Effector memory CD4-positive, alpha-beta T cell (primary cell): ENCODE data around the gene CD19.

ENCODE experiments used
- DNase-seq, 3 donors: peaks; one replicate each; pipeline ENCODE4 v3.0.0-alpha.2; 2020
- H3K27ac ChIP-seq: 2 replicates; pipeline ENCODE4 v1.7.0; 2013; ENCODE audit warnings: mild to moderate bottlenecking, low read length, moderate library complexity; ENCODE audit not compliant: insufficient read depth, poor library complexity, severe bottlenecking
- H3K27me3 ChIP-seq: replicated peaks from 2 replicates; pipeline ENCODE4 v1.7.0; 2013; ENCODE audit warnings: mild to moderate bottlenecking, low read length; ENCODE audit not compliant: insufficient read depth, control insufficient read depth, poor library complexity, severe bottlenecking
- H3K36me3 ChIP-seq: 2 replicates; pipeline ENCODE4 v1.7.0; 2013; ENCODE audit warnings: mild to moderate bottlenecking, low read length, moderate library complexity; ENCODE audit not compliant: control insufficient read depth, insufficient read depth
- H3K4me1 ChIP-seq: 2 replicates; pipeline ENCODE4 v1.7.0; 2013; ENCODE audit warnings: low read length, mild to moderate bottlenecking; ENCODE audit not compliant: control insufficient read depth, insufficient read depth, poor library complexity, severe bottlenecking
- H3K4me3 ChIP-seq: 2 replicates; pipeline ENCODE4 v1.7.0; 2013; ENCODE audit warnings: low read length, low read depth, mild to moderate bottlenecking; ENCODE audit not compliant: insufficient read depth, poor library complexity, severe bottlenecking
- H3K9me3 ChIP-seq: 2 replicates; pipeline ENCODE4 v1.7.0; 2013; ENCODE audit warnings: mild to moderate bottlenecking, low read length, moderate library complexity; ENCODE audit not compliant: control insufficient read depth

The CD19 gene

GRCh38 chr16:28905229-28905754 is 26.5 kb upstream of the CD19 start:
- Histone ChIP-seq H3K27me3 (no peaks in the 10 kb centered on the region), H3K9me3 (no peaks in the 10 kb centered on the region), H3K36me3 (peaks cover 5% of the 10 kb centered on the region), H3K27ac (no peak overlapping the region), H3K4me3 (no peak overlapping the region), H3K4me1 (no peaks in the 10 kb centered on the region)
- no peak for DNase-seq

- DNase-seq, result no peak
- Histone ChIP-seq H3K4me1 (no peaks in the 10 kb centered on the region), H3K27me3 (no peaks in the 10 kb centered on the region), H3K9me3 (no peaks in the 10 kb centered on the region), H3K4me3 (no peak overlapping the region), H3K36me3 (peaks cover 5% of the 10 kb centered on the region), H3K27ac (no peak overlapping the region)
Measured at GRCh38 chr16:28905800-28906372, 25.9 kb upstream of the CD19 start.

DNA sequence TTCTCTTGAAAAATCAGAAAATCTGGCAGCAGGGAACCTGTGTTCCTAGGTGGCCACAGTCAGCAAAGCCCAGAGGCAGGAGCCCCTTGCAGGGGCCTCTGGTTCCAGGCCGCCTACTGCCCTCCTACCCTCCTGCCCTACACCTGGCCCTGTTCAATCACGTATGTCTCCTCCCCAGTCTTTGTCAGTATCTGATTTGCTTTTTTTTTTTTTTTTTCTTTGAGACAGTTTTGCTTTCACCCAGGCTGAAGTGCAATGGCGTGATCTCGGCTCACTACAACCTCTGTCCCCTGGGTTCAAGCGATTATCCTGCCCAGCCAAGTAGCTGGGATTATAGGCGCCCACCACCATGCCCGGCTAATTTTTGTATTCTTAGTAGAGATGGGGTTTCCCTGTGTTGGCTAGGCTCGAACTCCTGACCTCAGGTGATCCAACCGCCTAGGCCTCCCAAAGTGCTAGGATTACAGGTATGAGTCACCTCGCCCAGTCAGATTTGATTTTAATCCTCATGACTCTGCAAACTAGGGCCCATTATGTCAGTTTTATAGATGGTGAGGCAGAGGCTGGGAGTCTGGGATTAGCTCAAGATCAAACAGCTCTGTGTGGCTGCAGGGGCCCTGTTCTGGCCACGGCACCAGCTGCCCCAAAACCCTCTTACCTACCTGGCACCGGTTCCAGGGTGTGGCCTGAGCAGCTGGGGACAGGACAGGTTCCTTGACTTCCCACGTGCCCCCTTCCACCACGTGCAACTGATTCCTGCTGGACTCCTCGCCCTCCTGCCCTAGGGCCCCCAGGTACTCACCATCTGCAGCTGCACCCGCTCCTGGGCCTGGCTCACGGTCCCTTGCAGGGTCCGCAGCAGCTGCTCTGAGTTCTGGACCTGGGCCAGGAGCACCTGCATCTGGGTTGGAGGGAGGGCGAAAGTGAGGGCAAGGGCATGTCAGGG is 21.4 kb upstream of the CD19 start:
- H3K27me3 ChIP-seq, result no peaks in the 10 kb centered on the region
- H3K36me3 ChIP-seq, result peaks cover 15% of the 10 kb centered on the region
- no peak overlapping the region for H3K4me3 ChIP-seq

DNA sequence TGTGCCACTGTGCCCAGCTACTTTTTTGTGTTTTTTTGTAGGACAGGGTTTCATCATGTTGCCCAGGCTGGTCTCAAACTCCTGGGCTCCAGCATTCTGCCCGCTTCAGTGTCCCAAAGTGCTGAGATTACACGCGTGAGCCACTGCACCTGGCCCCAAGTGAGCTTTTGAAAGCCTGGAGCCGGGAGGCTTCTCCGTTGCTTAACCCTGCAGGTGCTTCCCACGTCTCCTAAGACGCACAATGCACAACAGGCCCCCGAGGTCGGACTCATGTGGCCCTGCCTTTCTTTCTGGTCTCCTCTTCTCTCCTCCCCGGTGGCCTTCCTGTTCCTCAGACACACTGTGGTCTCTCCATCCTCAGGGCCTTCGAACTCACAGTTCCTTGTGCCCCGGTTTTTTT is 19.2 kb upstream of the CD19 start:
- H3K27ac ChIP-seq, result no peak overlapping the region
- no peaks in the 10 kb centered on the region for H3K27me3 ChIP-seq
- H3K4me1 ChIP-seq, result no peaks in the 10 kb centered on the region
- H3K9me3 ChIP-seq, result no peaks in the 10 kb centered on the region
- H3K4me3 ChIP-seq, result no peak overlapping the region
- peaks cover 27% of the 10 kb centered on the region for H3K36me3 ChIP-seq
- DNase-seq, result no peak

More for the DNA sequence above, 21.4 kb upstream of the CD19 start:
- Histone ChIP-seq H3K4me1 (no peaks in the 10 kb centered on the region), H3K9me3 (no peaks in the 10 kb centered on the region), H3K27ac (no peak overlapping the region)
- DNase-seq, result no peak

DNA sequence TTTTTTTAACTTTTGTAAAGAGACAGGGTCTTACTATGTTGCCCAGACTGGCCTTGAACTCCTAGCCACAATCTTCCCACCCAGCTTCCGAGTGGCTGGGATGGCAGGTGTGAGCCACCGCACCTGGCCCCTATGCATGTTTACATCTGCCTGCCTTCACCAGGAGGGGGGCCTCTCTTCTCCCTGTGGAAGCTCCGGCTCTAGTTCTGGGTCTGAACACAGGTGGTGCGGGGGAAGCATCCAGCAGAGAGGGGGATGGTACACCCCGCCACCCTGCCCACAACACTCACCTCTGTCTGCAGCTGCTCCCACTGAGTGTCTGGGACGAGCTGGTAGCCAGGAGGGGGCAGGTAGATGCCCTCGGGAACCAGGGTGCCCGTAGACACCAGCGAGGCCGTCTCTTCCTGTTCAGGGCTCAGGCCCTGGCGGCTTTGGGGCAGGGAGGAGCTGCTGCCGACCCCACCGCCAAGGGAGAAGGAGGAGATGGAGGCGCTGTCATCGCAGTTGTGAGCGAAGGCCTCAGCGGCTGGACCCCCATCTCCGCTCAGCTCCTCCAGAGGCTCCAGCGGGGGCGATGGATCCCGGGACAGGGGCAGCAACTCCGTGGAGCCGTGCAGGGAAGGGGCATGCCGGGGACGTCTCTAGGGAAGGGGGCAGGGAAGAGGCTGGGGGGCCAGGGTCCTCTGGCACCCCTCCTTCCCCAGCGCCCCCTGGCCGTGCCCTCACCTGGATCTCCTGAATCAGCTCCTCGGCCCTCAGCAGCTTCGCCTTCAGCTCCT is 17.6 kb upstream of the CD19 start:
- Histone ChIP-seq H3K27me3 (no peaks in the 10 kb centered on the region), H3K4me1 (no peaks in the 10 kb centered on the region), H3K36me3 (peaks cover 26% of the 10 kb centered on the region), H3K4me3 (no peak overlapping the region), H3K27ac (no peak overlapping the region), H3K9me3 (no peaks in the 10 kb centered on the region)
- no peak for DNase-seq

GRCh38 chr16:28915181-28915580 is 16.6 kb upstream of the CD19 start:
- Histone ChIP-seq H3K36me3 (peaks cover 33% of the 10 kb centered on the region), H3K4me3 (no peak overlapping the region), H3K4me1 (no peaks in the 10 kb centered on the region), H3K27me3 (no peaks in the 10 kb centered on the region), H3K27ac (no peak overlapping the region), H3K9me3 (no peaks in the 10 kb centered on the region)
- DNase-seq, result no peak

- Histone ChIP-seq H3K36me3 (peaks cover 33% of the 10 kb centered on the region), H3K4me3 (no peak overlapping the region), H3K9me3 (no peaks in the 10 kb centered on the region), H3K27ac (no peak overlapping the region), H3K4me1 (no peaks in the 10 kb centered on the region), H3K27me3 (no peaks in the 10 kb centered on the region)
- no peak for DNase-seq
Measured at GRCh38 chr16:28917095-28917494, 14.7 kb upstream of the CD19 start.

DNA sequence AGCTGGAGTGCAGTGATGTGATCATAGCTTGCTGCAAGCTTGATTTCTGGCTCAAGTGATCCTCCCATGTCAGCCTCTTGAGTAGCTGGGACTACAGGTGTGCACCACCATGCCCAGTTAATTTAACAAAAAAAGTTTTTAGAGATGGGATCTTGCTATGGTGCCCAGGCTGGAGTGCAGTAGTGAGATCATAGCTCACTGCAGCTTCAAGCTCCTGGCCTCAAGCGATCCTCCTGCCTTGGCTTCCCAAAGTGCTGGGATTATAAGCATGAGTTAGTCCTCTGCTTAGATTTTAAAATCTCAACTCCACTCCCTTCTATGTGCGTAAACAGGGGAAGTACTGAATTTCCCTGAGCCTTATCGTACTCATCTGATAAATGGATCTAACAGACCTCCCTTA is 13.1 kb upstream of the CD19 start:
- H3K36me3 ChIP-seq, result peaks cover 33% of the 10 kb centered on the region

DNA sequence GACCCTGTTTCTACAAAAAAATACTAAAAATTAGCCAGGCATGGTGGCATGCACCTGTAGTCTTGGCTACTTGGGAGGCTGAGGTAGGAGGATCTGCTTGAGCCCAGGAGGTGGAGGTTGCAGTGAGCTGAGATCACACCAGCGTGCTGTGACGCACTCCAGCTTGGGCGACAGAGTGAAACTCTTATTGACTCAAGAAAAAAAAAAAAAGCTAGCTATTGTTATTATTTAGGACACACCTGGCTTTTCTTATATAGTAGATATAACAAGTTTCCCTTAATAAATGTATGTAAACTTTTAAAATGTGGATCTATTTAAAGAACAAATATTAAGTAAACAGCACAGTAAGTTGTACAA is 8.6 kb upstream of the CD19 start:
- no peaks in the 10 kb centered on the region for H3K27me3 ChIP-seq
- H3K27ac ChIP-seq, result no peak overlapping the region
- DNase-seq, result no peak
- H3K4me3 ChIP-seq, result no peak overlapping the region
- H3K36me3 ChIP-seq, result peaks cover 8% of the 10 kb centered on the region
- H3K4me1 ChIP-seq, result peaks cover 11% of the 10 kb centered on the region
- no peaks in the 10 kb centered on the region for H3K9me3 ChIP-seq

More for the DNA sequence above, 13.1 kb upstream of the CD19 start:
- no peaks in the 10 kb centered on the region for H3K27me3 ChIP-seq
- H3K4me1 ChIP-seq, result no peaks in the 10 kb centered on the region
- H3K9me3 ChIP-seq, result no peaks in the 10 kb centered on the region
- no peak overlapping the region for H3K4me3 ChIP-seq
- no peak for DNase-seq
- H3K27ac ChIP-seq, result no peak overlapping the region
